Mesenchymal stem cell (in vitro differentiated cells and primary cell): ENCODE measurements around the gene CEP104.

Experiments used
- DNase-seq: peaks from one replicate; pipeline ENCODE4 v3.0.0-alpha.2; 2013
- H2AFZ ChIP-seq: one replicate; pipeline ENCODE4 v1.6.1; 2013; ENCODE audit warnings: low read depth, mild to moderate bottlenecking, control low read depth, inconsistent platforms, low read length, moderate library complexity
- H2AK5ac ChIP-seq: 2 replicates; pipeline ENCODE4 v1.6.1; 2013; ENCODE audit warnings: low read length, moderate library complexity, mild to moderate bottlenecking, inconsistent platforms; ENCODE audit not compliant: severe bottlenecking
- H2BK120ac ChIP-seq: one replicate; pipeline ENCODE4 v1.6.1; 2013; ENCODE audit warnings: low read depth, mild to moderate bottlenecking, inconsistent platforms, low read length, moderate library complexity
- H2BK12ac ChIP-seq, 2 experiments: one replicate each; pipeline ENCODE4 v1.6.1; 2013; ENCODE audit warnings: inconsistent platforms in 2 of 2, low read length in 2 of 2, mild to moderate bottlenecking in 2 of 2, moderate library complexity in 2 of 2, control low read depth in 1 of 2
- H2BK15ac ChIP-seq: one replicate; pipeline ENCODE4 v1.6.1; 2013; ENCODE audit warnings: mild to moderate bottlenecking, low read depth, inconsistent platforms; ENCODE audit not compliant: poor library complexity, severe bottlenecking
- H2BK5ac ChIP-seq: 2 replicates; pipeline ENCODE4 v1.6.1; 2013; ENCODE audit warnings: low read depth, mild to moderate bottlenecking, low read length, control low read depth, inconsistent platforms; ENCODE audit not compliant: poor library complexity, severe bottlenecking
- H3K14ac ChIP-seq, 2 experiments: one replicate each; pipeline ENCODE4 v1.6.1; 2013; ENCODE audit warnings: inconsistent platforms in 2 of 2, low read length in 2 of 2, control low read depth in 1 of 2, mild to moderate bottlenecking in 1 of 2, moderate library complexity in 1 of 2
- H3K18ac ChIP-seq, 2 experiments: one replicate each; pipeline ENCODE4 v1.6.1; 2013; ENCODE audit warnings: inconsistent platforms in 2 of 2, low read length in 2 of 2, control low read depth in 1 of 2, low read depth in 1 of 2, mild to moderate bottlenecking in 1 of 2
- H3K23ac ChIP-seq, 2 experiments: one replicate each; pipeline ENCODE4 v1.6.1; 2013; ENCODE audit warnings: inconsistent platforms in 2 of 2, low read length in 2 of 2, mild to moderate bottlenecking in 2 of 2, moderate library complexity in 2 of 2, control low read depth in 1 of 2
- H3K27ac ChIP-seq: 2 replicates; pipeline ENCODE4 v1.5.1; 2013; ENCODE audit warnings: mild to moderate bottlenecking, moderate library complexity, low read length, control low read depth, inconsistent platforms; ENCODE audit not compliant: poor library complexity, severe bottlenecking
- H3K27me3 ChIP-seq, 2 experiments: 2 replicates each; pipeline versions ENCODE4 v1.6.1 to v1.7.0; 2013; ENCODE audit warnings: low read length in 2 of 2, mild to moderate bottlenecking in 2 of 2, moderate library complexity in 2 of 2, control low read depth in 1 of 2, inconsistent platforms in 1 of 2; ENCODE audit not compliant: control insufficient read depth in 1 of 2, insufficient read depth in 1 of 2
- H3K36me3 ChIP-seq, 2 experiments: 2 replicates each; pipeline versions ENCODE4 v1.6.1 to v1.7.0; 2013; ENCODE audit warnings: low read length in 2 of 2, control low read depth in 1 of 2, inconsistent platforms in 1 of 2, low read depth in 1 of 2, mild to moderate bottlenecking in 1 of 2; ENCODE audit not compliant: insufficient read depth in 2 of 2, control insufficient read depth in 1 of 2
- H3K4ac ChIP-seq, 2 experiments: one replicate each; pipeline ENCODE4 v1.6.1; 2013; ENCODE audit warnings: inconsistent platforms in 2 of 2, low read length in 2 of 2, mild to moderate bottlenecking in 2 of 2, moderate library complexity in 2 of 2, control low read depth in 1 of 2, low read depth in 1 of 2
- H3K4me1 ChIP-seq: 2 replicates; pipeline ENCODE4 v1.6.1; 2013; ENCODE audit warnings: low read depth, low read length, control low read depth; ENCODE audit not compliant: control insufficient read depth, insufficient read depth
- H3K4me2 ChIP-seq: 2 replicates; pipeline ENCODE4 v1.6.1; 2013; ENCODE audit warnings: low read length, mild to moderate bottlenecking, inconsistent platforms; ENCODE audit not compliant: poor library complexity, severe bottlenecking
- H3K4me3 ChIP-seq, 2 experiments: 2 replicates each; pipeline versions ENCODE4 v1.5.1 to v1.7.0; 2013; ENCODE audit warnings: low read length in 2 of 2, mild to moderate bottlenecking in 2 of 2, control low read depth in 1 of 2, low read depth in 1 of 2; ENCODE audit not compliant: insufficient read depth in 1 of 2
- H3K79me1 ChIP-seq: replicated peaks from 2 replicates; pipeline ENCODE4 v1.6.1; 2013; ENCODE audit warnings: mild to moderate bottlenecking, control low read depth, low read length, inconsistent platforms; ENCODE audit not compliant: poor library complexity, severe bottlenecking
- H3K9ac ChIP-seq: 2 replicates; pipeline ENCODE4 v1.7.0; 2013; ENCODE audit warnings: mild to moderate bottlenecking, low read length, moderate library complexity
- H3K9me3 ChIP-seq: 2 replicates; pipeline ENCODE4 v1.7.0; 2013; ENCODE audit warnings: mild to moderate bottlenecking, low read length; ENCODE audit not compliant: control insufficient read depth
- H4K8ac ChIP-seq: one replicate; pipeline ENCODE4 v1.6.1; 2013; ENCODE audit warnings: inconsistent platforms, mild to moderate bottlenecking, low read length, moderate library complexity
- H4K91ac ChIP-seq: one replicate; pipeline ENCODE4 v1.6.1; 2013; ENCODE audit warnings: mild to moderate bottlenecking, low read length, inconsistent platforms
- WGBS: methylation state at CpG from one replicate; pipeline ENCODE4 v1.1.7; 2013; ENCODE audit warnings: mixed read lengths; 5-methylcytosine and 5-hydroxymethylcytosine counted together

CEP104 gene

GRCh38 chr1:3778590-3779264, 78.3 kb downstream of the CEP104 start:
- Histone ChIP-seq H2BK12ac (no peak overlapping the region), H3K4me3 (no peak overlapping the region), H3K9me3 (no peaks in the 10 kb centered on the region), H2BK120ac (no peak overlapping the region), H2AFZ (no peak overlapping the region), H4K8ac (no peak overlapping the region), H3K14ac (no peak overlapping the region), H3K18ac (no peak overlapping the region), H2BK5ac (no peak overlapping the region), H3K4me2 (no peak overlapping the region), H3K9ac (no peak overlapping the region), H4K91ac (no peak overlapping the region), H3K23ac (no peak overlapping the region), H3K36me3 (peaks cover 56 to 64% of the 10 kb centered on the region in 2 experiments), H3K27ac (no peak overlapping the region), H3K27me3 (no peaks in the 10 kb centered on the region), H2AK5ac (no peak overlapping the region), H3K79me1 (peaks cover 21% of the 10 kb centered on the region), H2BK15ac (no peak overlapping the region), H3K4me1 (peaks cover 42% of the 10 kb centered on the region), H3K4ac (peak overlapping the region in 1 of 2 experiments; percentile 20)
- 89% methylated on average over 14 of the region's 14 CpGs for WGBS
- DNase-seq: no peak

DNA sequence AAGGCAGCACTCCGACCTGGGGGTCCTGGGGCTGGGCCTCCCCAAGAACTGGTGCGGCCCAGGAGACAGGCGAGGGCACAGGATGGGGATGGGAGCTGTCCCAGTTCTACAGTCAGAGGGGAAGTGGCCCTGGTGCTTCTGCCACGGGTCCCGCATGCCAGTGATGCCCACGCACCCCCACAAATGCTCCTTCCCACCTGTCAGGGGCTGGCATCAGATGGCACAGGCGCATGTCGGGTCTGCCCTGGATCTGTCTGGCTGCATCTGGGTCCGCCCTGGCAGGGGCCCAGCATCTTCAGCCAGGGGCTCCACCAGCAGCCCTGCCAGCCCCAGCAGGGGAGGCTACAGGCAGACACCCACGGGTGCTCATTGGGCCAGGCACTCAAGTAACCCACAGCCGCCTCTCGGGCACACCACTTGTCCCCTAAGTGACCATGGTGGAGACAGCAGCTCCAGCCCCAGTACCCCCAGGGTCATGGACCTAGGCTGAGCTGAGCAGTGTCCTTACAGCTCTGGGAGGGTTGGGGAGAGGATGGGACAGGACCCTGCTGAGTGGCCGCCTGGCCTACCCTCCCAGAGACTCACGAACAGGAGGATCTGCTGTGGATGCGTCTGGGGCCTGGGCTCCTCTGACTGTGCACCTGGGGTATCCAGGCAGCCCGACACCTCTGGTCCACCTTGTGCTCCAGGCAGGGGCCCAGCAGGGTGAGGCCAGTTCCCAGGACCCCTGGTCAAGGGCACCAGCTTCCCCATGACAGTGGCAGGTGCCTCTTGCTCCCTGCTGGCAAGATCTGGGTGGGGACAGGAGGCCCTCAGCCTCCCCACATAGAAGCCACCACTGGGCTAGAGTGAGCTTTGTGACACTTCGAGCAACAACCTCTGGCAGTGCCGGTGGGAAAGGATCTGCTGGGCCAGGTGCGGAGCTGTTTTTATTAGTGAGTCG, 79.1 kb downstream of the CEP104 start:
- peaks cover 48 to 58% of the 10 kb centered on the region in 2 experiments for H3K36me3 ChIP-seq
- H3K79me1 ChIP-seq: peaks cover 19% of the 10 kb centered on the region
- H2AK5ac ChIP-seq: no peak overlapping the region

DNA sequence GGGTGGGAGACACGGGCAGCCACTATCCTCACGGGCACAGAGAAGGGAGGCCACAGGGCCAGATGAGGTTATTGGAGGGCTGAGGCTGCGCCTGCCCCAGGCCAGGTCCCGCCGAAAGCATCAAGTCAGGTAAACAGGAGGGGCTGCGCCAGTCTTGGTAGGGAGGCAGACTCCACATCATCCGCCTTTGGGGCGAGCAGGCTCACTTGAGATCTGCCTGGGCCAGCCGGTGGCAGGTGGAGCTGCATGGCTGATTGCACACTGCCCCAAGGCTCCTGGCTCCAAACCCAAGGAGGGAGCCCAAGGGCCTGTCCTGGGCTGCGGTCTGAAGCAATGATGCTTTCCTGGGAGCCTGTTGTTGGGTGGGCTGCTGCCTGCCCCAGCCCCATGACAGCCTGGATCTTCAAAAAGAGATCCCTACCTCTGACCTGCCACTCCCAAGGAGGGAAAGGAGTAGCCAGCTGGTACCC, 79.9 kb downstream of the CEP104 start:
- no peak overlapping the region for H2BK120ac ChIP-seq
- H3K4me1 ChIP-seq: peaks cover 55% of the 10 kb centered on the region
- H3K36me3 ChIP-seq: peaks cover 40 to 50% of the 10 kb centered on the region in 2 experiments
- H3K23ac ChIP-seq: no peak overlapping the region
- H3K14ac ChIP-seq: no peak overlapping the region
- H2BK12ac ChIP-seq: no peak overlapping the region
- no peak overlapping the region for H2AFZ ChIP-seq
- no peak overlapping the region for H3K27ac ChIP-seq
- no peak overlapping the region for H4K91ac ChIP-seq
- H3K9ac ChIP-seq: no peak overlapping the region
- WGBS: 96% methylated on average over 10 of the region's 10 CpGs
- H4K8ac ChIP-seq: no peak overlapping the region
- H2AK5ac ChIP-seq: no peak overlapping the region
- no peak overlapping the region for H3K4ac ChIP-seq
- H2BK5ac ChIP-seq: no peak overlapping the region
- no peak overlapping the region for H3K18ac ChIP-seq
- H3K4me3 ChIP-seq: no peak overlapping the region
- H3K27me3 ChIP-seq: peaks cover 0 to under 1% of the 10 kb centered on the region in 2 experiments
- H2BK15ac ChIP-seq: no peak overlapping the region
- no peak for DNase-seq
- peaks cover 17% of the 10 kb centered on the region for H3K79me1 ChIP-seq
- H3K9me3 ChIP-seq: no peaks in the 10 kb centered on the region
- no peak overlapping the region for H3K4me2 ChIP-seq

More for the DNA sequence above, 79.1 kb downstream of the CEP104 start:
- Histone ChIP-seq H2BK12ac (peak overlapping the region in 1 of 2 experiments; percentile 10), H3K4me2 (no peak overlapping the region), H4K91ac (no peak overlapping the region), H2BK5ac (no peak overlapping the region), H3K4me1 (peaks cover 50% of the 10 kb centered on the region), H2BK120ac (no peak overlapping the region), H3K27ac (no peak overlapping the region), H3K4ac (no peak overlapping the region), H3K4me3 (no peak overlapping the region), H4K8ac (no peak overlapping the region), H3K14ac (no peak overlapping the region), H2BK15ac (no peak overlapping the region), H2AFZ (no peak overlapping the region), H3K23ac (no peak overlapping the region), H3K9me3 (no peaks in the 10 kb centered on the region), H3K18ac (no peak overlapping the region), H3K27me3 (no peaks in the 10 kb centered on the region), H3K9ac (no peak overlapping the region)
- DNase-seq: no peak
- 94% methylated on average over 19 of the region's 20 CpGs for WGBS
